Stimulated activated CD8-positive, alpha-beta memory T cell treated with anti-CD3 and anti-CD28 coated beads, Interleukin-15, amount 100 ng/mL, for 4 hours (primary cell): ENCODE measurements around the gene GLB1L.
"Not testable (repeated sequence)": the region's sequence is repeated elsewhere in the genome, so short reads cannot be mapped to it uniquely, and the experiment has no call there.

Experiments
- DNase-seq, 2 donors: peaks; one replicate each; pipeline ENCODE4 v3.0.0-alpha.2; 2020; ENCODE audit warnings: low read depth in 2 of 2

Gene GLB1L

DNA sequence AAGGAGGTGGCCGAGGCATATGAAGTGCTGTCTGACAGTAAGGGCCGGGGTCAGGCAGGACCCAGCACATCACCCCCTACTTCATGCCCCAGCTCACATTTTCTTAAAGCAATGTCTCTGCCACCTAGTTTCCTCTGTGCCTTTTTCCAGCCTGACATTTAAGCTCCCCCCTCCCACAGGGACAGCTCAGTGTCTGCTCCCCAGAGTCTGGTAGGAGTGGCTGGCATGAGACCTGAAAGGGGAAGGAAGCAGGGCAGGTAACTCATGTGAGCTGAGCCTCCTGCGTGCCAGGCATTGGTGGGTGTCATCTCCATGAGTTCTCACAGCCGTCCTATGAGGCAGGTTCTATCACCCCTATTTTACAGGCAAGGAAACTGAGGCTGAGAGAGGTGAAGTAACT is 35.4 kb upstream of the GLB1L start:
- no peak for DNase-seq

DNA sequence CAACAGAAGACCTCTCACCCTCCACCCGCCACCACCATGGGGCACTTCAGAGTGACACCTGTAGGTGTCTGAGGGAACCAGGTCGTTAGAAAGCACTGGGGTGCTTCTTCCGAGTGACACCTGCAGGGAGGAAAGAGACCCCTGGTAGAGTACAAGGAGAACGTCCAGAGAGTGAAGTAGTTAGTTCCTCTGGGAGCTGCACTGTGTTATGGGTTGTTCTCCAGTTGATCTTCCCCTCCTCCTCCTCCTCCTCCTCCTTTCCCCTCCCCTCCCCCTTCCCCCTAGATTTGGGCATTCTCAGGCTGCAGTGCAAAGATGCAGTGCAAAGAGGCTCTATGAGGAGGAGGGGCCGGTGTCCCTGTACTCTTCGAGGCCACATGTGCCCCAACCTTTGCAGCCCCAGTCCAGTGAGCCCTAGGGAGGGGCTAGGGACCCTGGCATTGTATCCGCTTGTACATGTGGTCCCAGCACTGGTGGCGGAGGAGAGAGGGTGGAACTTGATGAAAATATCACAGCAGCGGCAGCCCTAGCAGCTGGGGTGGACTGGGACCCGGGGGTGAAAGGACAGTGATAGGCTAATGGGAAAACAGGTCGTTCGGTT is 34.8 kb upstream of the GLB1L start:
- no peak for DNase-seq

DNA sequence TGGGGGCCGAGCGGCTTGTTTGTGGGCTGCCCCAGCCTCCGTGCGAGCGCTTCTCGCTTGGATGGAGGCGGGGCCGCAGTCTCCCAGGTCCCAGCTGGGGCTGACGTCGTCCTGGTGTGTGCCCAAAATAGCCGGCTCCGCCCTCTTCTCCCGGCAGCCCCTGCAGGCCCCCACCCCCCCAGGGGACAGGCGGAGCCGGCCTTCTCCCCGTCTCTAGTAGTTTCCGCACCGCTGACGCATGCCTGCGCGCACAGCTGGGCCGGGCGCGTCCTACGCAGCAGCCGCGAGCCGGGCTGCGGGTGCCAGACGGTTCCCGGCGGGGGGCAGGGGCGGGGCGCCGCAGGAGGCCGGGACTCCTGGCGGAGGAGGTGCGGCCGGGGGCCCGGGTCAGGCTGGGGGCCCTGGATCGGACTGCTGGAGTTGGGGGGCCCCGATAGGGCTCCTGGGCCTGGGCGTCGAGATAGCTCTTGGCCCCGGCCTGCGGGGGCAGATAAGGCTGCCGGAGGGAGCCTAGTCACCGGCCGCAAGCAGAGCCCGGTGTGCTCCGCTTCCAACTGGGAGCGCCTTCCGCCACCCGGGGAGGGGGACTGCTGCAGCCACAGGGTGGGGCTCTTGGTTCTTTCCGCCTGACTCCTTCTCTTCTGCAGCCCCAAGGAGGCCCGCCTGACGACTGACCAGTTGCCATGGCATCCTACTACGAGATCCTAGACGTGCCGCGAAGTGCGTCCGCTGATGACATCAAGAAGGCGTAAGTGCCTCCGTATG is 34.1 kb upstream of the GLB1L start, which contains the start of gene DNAJB2:
DNAJB2 (plus strand) TSS at position 216 of the 765 bp plus-strand sequence; CDS start at position 684, 468 bp downstream.
- peak; percentile 99 for DNase-seq

DNA sequence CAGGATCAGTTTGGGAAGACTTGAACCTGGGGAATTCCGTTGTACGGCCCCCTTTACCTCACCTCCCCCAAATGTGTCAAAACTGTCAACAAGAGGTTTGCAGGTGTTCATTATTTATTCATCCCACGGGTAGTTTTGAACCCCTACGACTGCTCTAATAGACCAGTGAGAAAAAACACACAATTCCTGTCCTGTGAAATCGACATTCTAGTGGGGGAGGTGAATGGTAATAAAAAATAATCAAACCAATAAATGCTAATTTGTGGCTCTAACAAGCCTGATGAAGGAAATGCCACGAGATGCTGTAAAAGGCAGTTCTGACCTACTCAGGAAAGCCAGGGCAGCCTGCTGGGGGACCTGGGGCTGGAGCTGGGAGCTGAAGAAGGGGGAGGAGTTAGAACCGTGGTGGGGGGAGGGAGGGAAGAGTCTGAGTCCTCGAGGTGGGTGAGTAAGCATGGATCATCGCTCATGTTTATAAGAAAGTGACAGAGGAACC is 33.5 kb upstream of the GLB1L start:
- DNase-seq, result no peak

DNA sequence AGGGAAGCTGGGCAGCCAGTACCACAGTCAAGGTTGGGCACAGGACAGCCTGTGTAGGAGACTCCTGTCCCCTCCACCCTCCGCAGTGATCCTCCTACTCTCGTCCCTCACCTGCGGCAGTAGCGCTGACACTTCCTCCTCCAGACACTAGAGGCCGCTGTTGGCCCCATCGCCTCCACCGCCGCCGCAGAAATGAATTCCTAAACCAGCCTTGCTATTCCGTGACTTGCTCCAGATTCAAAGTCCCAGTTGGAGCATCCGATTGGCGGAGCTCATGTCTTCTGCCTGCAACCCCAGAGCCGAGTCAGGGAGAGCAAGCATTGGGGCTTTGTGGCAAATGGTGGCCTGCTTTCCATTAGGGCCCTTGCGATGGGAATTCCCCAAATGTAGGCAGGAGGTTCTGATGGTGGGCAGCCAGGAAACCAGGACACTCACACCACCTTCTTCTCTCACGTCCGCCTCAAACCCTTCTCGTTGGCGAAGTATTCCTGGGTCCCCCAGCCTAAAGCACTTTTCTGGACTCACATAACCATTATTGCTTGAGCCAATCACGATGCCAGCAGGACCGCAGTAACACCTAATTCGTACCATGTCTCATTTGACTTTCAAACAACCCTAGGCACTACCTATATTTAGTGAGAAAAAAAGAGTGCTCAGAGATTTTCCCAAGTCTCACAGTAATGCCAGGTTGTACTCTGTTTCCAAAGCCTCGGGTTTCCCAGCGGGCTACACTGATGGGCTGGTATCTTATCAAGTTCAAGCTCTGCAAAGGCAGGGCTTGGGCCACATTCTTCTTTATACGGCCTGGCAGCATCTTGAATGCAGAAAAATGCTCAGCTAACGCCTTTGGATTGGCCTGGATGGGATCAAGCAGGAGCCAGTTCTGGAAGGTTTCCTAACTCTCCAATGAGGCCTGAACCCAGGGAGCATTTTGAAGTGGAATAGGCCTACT is 32.7 kb upstream of the GLB1L start:
- peak; percentile 29 to 45 for DNase-seq

DNA sequence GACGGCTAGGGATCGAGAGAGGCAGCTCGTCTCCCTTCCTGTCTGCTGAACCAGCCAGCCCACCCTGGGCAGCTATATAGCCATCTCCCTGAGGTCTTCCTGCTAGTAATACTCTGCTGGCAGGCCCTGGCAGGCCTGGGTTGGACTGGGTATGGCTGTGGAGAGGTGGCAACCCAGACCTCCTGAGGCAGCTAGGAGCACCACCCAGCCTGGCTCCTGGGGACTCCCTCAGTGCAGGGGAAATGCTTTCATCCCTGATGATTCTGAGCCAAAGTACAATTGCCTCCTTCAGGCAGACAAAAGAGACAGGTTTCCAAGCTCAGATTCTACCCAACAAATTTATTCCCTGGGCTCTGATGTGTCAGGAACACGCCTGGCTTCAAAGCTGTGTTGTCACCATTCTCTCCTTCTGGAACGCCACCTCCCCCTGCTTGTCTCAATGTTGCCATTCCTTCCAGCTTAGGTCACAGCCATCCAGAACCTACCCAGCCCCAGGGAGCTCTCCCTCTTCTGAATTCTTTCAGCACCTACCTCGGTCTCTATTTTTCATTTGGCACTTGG is 29.2 kb upstream of the GLB1L start:
- DNase-seq, result no peak

DNA sequence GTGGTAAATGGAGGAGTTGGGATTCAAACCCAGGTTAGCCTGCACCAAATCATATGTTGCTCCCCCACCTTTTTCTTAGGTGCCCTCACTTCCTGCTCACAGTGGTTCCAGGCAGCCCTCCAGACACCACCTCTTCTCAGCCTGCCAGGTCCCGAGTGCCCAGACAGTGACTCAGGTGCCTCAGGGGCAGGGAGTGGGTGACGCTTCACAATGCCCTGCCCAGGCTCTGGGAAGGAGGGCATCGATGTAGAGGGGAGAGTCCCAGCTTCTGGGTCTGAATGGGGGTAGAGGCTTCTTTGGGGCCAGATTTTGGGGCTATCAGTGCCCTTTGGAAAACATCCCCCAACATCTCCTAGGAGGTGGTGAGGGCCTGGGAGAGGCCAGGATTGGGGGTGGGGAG is 28.7 kb upstream of the GLB1L start:
- no peak for DNase-seq

DNA sequence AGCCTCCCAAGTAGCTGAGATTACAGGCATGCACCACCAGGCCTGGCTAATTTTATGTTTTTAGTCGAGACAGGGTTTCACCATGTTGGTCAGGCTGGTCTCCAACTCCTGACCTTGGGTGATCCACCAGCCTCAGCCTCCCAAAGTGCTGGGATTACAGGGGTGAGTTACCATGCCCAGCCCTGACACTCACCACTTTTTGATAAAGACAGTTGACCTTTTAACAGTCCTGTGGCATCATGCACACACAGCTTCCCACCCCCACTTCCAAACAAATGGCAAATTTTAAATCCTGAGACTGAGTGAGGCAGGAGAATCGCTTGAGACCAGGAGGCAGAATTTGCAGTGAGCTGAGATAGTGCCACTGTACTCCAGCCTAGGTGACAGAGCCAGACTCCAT is 27.8 kb upstream of the GLB1L start:
- no peak for DNase-seq

DNA sequence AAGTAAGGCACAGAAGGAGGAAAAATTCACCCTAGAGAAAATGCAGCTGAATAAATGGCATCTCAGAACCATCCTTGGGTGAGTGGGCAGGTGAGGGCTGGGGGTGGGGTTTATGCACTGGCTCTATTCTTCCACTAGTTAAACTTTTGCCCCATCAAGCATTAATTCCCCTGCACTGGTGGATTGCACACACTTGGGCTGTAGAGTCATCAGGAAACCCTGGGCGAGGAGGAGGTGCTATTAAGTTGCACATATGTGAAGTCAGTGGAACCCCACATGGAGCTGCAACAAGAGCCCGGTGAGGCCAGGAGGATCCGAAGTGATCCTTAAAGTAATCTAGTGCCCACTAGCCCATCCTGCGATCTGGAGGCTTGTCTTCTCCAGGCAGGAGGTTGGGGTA is 27.1 kb upstream of the GLB1L start:
- no peak for DNase-seq

DNA sequence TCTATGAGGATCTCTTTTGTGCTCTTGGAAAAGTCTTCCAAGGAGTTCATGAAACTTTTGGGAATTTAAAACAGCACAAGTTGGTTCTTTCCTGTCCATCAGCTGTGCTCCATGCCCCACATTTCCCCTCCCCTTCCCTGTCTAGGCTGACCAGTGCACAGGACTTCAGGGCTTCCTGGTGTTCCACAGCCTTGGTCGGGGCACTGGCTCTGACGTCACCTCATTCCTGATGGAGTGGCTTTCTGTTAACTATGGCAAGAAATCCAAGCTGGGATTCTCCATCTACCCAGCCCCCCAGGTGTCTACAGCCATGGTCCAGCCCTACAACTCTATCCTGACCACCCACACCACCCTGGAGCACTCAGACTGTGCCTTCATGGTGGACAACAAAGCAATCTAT is 25.8 kb upstream of the GLB1L start:
- DNase-seq, result no peak

DNA sequence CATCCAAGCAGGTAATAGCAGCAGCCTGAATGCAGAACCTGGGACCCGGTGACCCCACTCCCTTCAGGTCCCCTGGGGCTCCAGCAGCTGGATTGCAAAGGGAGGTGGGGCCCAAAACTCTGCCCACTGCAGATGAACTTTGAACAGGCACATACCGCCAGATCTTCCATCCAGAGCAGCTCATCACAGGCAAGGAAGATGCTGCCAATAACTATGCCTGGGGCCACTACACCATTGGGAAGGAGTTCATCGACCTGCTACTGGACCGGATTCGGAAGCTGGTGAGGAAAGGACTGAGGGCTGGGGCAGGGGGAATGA is 24.8 kb upstream of the GLB1L start:
- DNase-seq, result no peak

DNA sequence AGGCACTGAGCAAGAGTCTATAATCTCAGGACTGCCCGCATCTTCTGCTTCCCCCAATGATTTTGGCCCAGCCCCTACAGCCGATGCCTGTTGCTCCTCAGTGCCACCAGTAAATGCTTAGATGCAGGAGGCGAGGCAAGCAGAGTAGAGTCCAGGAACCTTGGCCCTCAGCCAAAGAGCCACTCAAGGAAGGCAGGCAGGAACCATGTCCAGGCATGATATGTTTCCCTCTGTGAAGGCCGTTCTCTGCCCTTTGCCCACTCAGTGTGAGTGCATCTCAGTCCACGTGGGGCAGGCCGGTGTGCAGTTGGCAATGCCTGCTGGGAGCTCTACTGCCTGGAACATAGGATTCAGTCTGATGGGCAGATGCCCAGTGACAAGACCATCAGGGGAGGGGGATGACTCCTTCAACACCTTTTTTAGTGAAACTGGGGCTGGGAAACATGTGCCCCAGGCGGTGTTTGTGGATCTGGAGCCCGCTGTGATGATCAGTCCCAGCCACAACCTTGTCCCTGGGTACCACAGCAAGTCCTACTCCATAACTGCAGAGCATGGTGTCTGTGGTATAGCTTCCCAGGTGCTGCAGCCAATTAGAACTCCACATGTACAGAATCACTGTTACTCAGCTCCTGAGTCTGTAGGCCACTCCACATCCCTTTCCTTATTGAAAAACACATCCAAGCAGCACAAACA is 24.3 kb upstream of the GLB1L start:
- no peak for DNase-seq

DNA sequence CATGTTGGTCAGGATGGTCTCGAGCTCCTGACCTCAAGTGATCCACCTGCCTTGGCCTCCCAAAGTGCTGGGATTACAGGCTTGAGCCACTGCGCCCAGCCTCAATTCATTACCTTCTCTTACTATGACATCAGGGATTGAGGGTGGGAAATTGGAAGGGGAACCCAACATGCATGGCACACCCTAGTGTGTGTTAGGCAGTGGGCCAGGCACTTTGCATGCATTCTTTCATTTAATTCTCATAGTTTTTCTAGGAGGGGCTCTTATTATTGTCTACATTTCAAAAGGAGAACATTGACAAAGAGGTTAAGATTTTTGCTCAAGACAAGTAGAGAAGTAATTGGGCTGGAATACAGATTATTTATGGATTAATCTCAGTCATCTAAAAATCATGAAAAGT is 23.1 kb upstream of the GLB1L start:
- no peak for DNase-seq

DNA sequence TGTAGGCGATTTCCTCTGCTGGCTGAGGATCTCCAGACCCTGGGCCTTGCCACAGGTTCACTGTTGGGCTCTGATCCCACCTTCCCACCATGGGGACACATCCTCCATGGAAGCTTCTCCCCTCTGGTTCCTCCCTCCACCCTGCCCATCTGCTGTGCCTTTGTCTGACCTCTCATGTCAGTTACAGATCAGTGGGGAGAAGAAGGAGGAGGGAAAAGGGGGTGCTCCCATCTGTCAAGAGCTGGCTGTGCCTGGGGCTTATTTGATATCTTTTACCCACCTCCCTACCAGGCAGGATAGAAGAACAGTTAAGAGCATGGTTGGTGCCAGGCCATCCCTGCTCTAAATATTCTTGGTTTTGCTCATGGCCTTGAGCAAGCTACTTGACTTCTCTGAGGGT is 21.6 kb upstream of the GLB1L start:
- no peak for DNase-seq

DNA sequence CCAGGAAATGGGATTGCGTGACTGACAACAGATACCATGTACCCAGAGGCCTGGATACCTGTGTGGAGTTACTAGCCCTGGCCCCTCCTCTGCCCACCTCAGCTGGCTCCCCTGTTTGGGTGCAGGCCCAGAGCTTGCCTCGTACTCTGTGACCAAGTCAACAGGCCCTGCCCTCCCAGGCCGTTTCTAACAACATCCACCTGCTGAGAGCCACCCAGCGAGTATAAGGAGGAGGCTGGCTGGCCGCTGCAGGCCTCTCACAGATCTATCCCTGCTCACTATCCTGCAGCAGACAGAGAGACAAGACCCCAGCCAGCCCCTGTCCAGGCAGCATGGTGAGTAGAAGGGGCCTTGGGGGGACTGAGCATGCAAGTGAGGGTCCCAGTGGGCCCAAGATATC is 21.0 kb upstream of the GLB1L start:
- no peak for DNase-seq

DNA sequence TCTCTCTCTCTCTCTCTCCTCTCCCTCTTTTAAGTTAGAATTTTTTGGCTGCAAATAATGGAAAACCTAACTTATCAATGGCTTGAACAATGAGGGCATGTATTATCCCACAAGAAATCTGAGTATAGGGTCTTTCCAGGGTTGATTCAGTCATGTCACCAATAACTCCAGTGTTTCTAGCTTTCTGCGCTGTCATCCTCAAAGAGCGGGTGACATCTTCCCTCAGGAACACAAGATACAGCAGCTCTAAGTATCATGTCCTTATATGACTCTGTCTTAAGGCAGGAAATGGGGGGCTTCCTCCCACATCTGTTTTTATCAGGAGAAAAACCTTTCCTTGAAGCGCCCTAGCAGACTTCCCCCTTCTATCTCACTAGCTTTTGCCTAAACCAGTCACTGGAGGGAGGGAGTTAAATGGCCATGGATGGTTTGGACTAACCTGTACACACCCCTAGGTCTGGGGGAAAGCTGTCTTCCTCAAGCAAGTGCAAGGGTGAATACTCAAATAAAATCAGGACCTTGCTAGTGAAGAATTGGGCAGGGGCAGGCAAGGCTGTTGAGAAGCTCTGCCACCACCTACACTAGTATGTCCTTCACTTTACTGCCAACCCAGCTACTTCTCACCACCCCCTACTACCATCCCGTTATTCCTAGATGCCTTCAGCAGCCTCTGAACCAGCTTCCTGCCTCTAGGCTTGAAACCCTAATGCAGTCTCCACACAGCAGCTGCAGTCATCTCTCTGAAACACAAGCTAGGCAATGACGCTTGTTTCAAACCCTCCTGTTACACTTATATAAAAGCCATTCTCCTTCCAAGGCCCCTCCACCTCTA is 16.0 kb upstream of the GLB1L start:
- DNase-seq, result no peak

DNA sequence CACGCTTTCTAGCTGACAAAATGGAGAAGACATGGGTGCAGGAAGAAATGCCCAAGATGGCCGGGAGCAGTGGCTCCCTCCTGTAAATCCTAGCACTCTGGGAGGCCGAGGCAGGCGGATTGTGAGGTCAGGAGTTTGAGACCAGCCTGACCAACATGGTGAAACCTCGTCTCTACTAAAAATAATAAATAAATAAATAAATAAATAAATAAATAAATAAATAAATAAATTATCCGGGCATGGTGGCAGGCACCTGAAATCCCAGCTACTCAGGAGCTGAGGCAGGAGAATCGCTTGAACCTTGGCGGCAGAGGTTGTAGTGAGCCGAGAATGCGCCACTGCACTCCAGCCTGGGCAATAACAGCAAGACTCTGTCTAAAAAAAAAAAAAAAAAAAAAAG is 13.7 kb upstream of the GLB1L start:
- not testable (repeated sequence) for DNase-seq

DNA sequence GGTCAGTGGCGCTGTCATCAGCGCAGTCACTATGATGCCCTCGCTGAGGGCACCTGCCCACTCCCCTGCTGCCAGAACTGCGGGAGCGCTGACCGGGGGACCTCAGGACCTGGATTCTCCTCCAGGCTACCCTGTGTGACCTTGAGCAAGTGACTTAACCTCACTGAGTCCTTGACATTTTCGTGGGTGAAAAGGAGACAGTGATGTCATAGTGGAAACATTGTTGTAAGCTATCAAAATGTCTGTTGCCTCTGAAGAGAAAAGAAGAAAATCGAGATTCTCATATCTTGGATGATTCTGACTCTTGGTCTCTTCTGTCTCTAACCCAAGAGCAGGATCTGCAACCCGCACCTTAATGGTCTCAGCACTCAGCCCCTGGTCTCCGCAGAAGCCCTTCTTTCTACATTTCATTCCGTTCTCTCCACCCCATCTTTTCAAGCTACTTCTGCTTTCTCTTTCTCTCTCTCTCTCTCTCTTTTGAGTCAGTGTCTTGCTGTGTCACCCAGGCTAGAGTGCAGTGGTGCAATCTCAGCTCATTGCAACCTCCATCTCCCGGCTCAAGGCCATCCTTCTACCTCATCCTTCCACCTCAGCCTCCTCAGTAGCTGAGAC is 9.5 kb upstream of the GLB1L start:
- peak in 1 of 2 donors; percentile 15 for DNase-seq

DNA sequence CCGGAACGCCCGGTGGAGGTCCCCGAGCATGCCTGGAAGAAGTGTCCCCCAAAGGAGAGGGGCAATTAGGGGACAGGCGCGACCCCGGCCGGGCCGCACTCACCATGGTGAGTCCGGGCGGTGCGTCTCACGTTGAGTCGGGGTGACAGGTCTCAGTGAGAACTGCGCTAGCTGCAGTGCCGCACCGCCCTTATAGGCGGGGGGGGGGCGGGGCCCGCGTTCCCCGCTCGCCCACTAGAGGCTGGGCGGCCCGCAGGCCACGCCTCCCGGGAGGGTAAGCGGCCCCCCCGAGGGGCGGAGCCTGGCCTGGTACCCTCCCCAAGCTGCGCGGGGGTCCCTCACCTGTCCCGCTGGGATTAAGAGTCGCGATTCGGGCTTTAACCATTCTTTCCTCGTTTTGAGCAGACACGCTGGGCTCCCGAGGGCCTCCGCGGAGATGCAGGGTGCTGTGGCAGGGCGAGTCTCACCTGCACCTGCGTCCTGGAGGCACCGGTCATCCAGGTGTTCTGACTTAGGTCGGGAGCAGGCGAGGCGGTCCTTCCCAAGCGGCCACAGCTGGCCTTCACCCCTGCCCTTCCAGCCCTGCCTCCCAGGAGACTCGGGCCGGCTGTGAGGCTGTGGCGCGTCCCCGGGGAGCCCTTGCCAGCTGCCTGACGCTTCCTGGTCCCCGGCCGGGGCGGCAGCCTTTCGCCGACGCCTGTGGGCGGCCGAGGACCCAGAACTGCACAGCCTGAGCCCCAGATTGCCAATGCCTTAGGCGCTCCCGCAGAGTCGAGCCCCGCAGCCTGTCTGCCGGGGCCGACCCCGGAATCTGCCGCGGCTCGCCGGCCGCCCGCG is 8.7 kb upstream of the GLB1L start, which contains the start of gene TUBA4A:
TUBA4A (minus strand) TSS at position 166 of the 837 bp plus-strand sequence; CDS start at position 106, 60 bp downstream.
- DNase-seq, result peak; percentile 80 to 83
